Naive thymus-derived CD4-positive, alpha-beta T cell (primary cell): ENCODE results near the gene YPEL3. TPM values are rescaled to one million over a fixed set of nuclear protein-coding genes. Genes with fewer than 3 reads are reported as not detected.
A peak's percentile ranks its signal among the peaks of the same experiment; 100 is the strongest.

Source experiments
- ATAC-seq: fragments of 150-1000 bp; cut with Tn5 transposase; 2 replicates; pipeline ENCODE4 v1.10.0; 2021; ENCODE audit warnings: mild to moderate bottlenecking, moderate library complexity
- CTCF ChIA-PET: fragments of 350-600 bp; sonication (Branson Sonifier 250); formaldehyde crosslinking; loops from one replicate; lab custom pipeline; 2021; ENCODE audit warnings: antibody characterized with exemption; lab: Charles Lee
- POLR2A ChIA-PET: fragments of 350-600 bp; sonication (Branson Sonifier 250); formaldehyde crosslinking; loops from one replicate; lab custom pipeline; 2021; ENCODE audit warnings: antibody characterized with exemption, inconsistent platforms; lab: Charles Lee
- DNase-seq, 9 donors: peaks; one replicate each; pipeline versions ENCODE4 v3.0.0 to v3.0.0-alpha.2; 2020 to 2022; ENCODE audit warnings: mixed read lengths in 1 of 9
- H3K27ac ChIP-seq: one replicate; pipeline ENCODE4 v1.7.0; 2013; ENCODE audit warnings: mild to moderate bottlenecking, low read depth, low read length, moderate library complexity
- H3K27me3 ChIP-seq, 2 donors: one replicate each; pipeline ENCODE4 v1.7.0; 2013; ENCODE audit warnings: low read length in 2 of 2, mild to moderate bottlenecking in 2 of 2, moderate library complexity in 2 of 2; ENCODE audit not compliant: control insufficient read depth in 2 of 2, insufficient read depth in 2 of 2
- H3K36me3 ChIP-seq, 3 experiments: 1 replicate in 2 of 3; 2 replicates in 1 of 3; pipeline ENCODE4 v1.7.0; 2013; ENCODE audit warnings: low read length in 3 of 3, mild to moderate bottlenecking in 3 of 3, moderate library complexity in 1 of 3; ENCODE audit not compliant: insufficient read depth in 3 of 3, control insufficient read depth in 2 of 3
- H3K4me1 ChIP-seq, 2 donors: one replicate each; pipeline ENCODE4 v1.7.0; 2013; ENCODE audit warnings: low read length in 2 of 2, mild to moderate bottlenecking in 2 of 2, moderate library complexity in 1 of 2; ENCODE audit not compliant: control insufficient read depth in 2 of 2, insufficient read depth in 2 of 2
- H3K4me3 ChIP-seq: 2 replicates; pipeline ENCODE4 v1.7.0; 2013; ENCODE audit warnings: mild to moderate bottlenecking, low read length
- H3K9me3 ChIP-seq, 3 experiments: 1 replicate in 2 of 3; 2 replicates in 1 of 3; pipeline ENCODE4 v1.7.0; 2013; ENCODE audit warnings: low read length in 3 of 3; ENCODE audit not compliant: control insufficient read depth in 2 of 3
- H3K27ac Mint-ChIP-seq, 9 donors: one replicate each; pipeline ENCODE4 v1.8.0; 2020 to 2022; ENCODE audit warnings: mixed read lengths in 9 of 9, mild to moderate bottlenecking in 8 of 9, moderate library complexity in 5 of 9, inconsistent platforms in 2 of 9
- H3K27me3 Mint-ChIP-seq, 5 donors: one replicate each; pipeline ENCODE4 v1.8.0; 2021 to 2022; ENCODE audit warnings: mixed read lengths in 5 of 5, mild to moderate bottlenecking in 1 of 5
- H3K36me3 Mint-ChIP-seq, 5 donors: one replicate each; pipeline ENCODE4 v1.8.0; 2020 to 2022; ENCODE audit warnings: mixed read lengths in 5 of 5, mild to moderate bottlenecking in 3 of 5, inconsistent platforms in 1 of 5
- H3K4me1 Mint-ChIP-seq, 7 donors: one replicate each; pipeline ENCODE4 v1.8.0; 2020 to 2022; ENCODE audit warnings: mixed read lengths in 7 of 7, mild to moderate bottlenecking in 3 of 7, inconsistent platforms in 1 of 7
- H3K4me3 Mint-ChIP-seq, 10 donors: one replicate each; pipeline ENCODE4 v1.8.0; 2020 to 2022; ENCODE audit warnings: mild to moderate bottlenecking in 10 of 10, mixed read lengths in 10 of 10, moderate library complexity in 6 of 10, inconsistent platforms in 2 of 10
- H3K9me3 Mint-ChIP-seq, 11 donors: one replicate each; pipeline ENCODE4 v1.8.0; 2020 to 2022; ENCODE audit warnings: mixed read lengths in 11 of 11, mild to moderate bottlenecking in 4 of 11, inconsistent platforms in 1 of 11, moderate library complexity in 1 of 11
- intact Hi-C, 2 donors: fragments of 100-400 bp; cut with micrococcal nuclease; formaldehyde crosslinking; loops; one replicate each; pipeline ENCODE4 v1.15.1; 2023
- polyA plus RNA-seq, 2 donors: library from polyadenylated mRNA; unstranded; fragments of 300-500 nt; fragmentation: Illumina TruSeq; gene quantifications; one replicate each; pipeline ENCODE4 v1.2.3, GENCODE V29; 2021
- total RNA-seq, 6 experiments: library from RNA in 5 of 6; stranded (reverse) in 5 of 6; gene quantifications; 1 replicate in 5 of 6; 2 replicates in 1 of 6; pipeline ENCODE4 v1.2.3 and lab custom pipeline; 2021 to 2026

Gene YPEL3
- total RNA-seq = 100 to 1,000 TPM in 3 of 5 experiments, 10 to 100 TPM in 2; 50.5 to 260 (median 130) TPM
- 100 to 1,000 TPM; 242 to 308 TPM for polyA plus RNA-seq
- total RNA-seq (lab: John Stamatoyannopoulos, UW) = 54.8 reads per million, percentile 73 among the genes with 10 or more reads in this experiment

DNA sequence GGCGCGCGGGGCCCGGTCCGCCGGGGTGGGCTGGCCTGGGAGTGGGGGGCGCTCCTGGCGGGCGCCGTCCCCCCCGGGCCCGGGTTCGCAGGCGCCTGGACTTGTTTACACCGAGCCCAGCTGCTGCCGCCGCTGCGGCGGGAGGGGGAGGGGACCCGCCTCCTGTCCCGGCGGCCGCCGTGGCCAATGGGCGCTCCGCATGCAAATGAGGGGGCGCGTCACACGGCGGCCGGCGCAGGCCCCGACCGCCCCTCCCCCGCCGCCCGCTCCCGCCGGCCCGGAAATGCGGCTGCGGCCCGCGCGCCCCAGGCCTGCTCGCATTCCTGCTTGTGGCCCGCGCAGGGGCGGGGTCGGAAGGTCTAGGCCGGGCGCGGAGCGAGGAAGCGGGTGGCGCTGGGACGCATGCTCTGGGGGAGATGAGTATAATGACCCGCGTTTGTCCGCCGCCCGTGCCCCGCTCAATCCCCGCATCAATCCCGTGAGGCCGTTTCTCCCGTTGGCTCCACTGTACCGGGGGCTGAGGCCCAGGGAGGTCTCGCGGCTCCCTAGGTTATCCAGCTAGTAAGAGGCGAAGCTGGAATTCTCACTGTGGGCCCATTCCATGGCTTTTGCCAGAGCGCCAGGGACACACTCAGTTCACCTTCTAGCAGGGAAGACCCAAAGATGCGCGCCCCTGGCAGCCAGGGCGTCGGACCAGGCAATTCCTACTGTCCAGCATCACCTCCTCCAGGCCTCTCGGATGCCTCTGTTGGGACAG, at the start of gene YPEL3:
TSS of gene YPEL3 (minus strand) at position 109 of the 757 bp plus-strand sequence. CDS start 731 bp downstream, outside the sequence.
- peaks cover 4 to 12% (median 7%) of the 10 kb centered on the region in 3 experiments for H3K36me3 ChIP-seq
- intact Hi-C loops = loop anchor here (1.0 to 10.0 kb wide), 10 partner anchors 21 to 599 kb away; partner anchors contain the start of genes MAPK3 (in 2 of the 2), ALDOA (in 1 of the 2), CORO1A (in 1 of the 2) and FBRS (in 1 of the 2)
- peaks cover 4 to 27% (median 5%) of the 10 kb centered on the region in 3 experiments for H3K9me3 ChIP-seq
- no peaks in the 10 kb centered on the region for H3K27me3 ChIP-seq
- POLR2A ChIA-PET = interaction anchor here (0.9 to 10.4 kb wide), 7 partner anchors 10 to 322 kb away, joined by 3 to 216 read pairs (median 8); partner anchors contain the start of genes ALDOA, CORO1A and PPP4C
- H3K27ac ChIP-seq = peak within 1 kb of the TSS; percentile 78
- Mint-ChIP-seq H3K4me3 (peak within 1 kb of the TSS; percentile 80 to 96 (median 90)), H3K36me3 (peaks cover 8 to 43% (median 32%) of the 10 kb centered on the region in 5 donors), H3K9me3 (peaks cover 0 to 43% (median 23%) of the 10 kb centered on the region in 11 donors), H3K4me1 (peaks cover 27 to 46% (median 37%) of the 10 kb centered on the region in 7 donors), H3K27me3 (no peaks in the 10 kb centered on the region), H3K27ac (peak within 1 kb of the TSS; percentile 90 to 96 (median 94))
- ATAC-seq (peak; percentile 77), DNase-seq (peak; percentile 79 to 92 (median 88))
- H3K4me1 ChIP-seq = peaks cover 30 to 34% of the 10 kb centered on the region in 2 donors
- CTCF ChIA-PET = interaction anchor here (0.6 kb wide), 1 partner anchor 83 kb away, joined by 3 read pairs; no protein-coding TSS in a partner anchor
- peak within 1 kb of the TSS; percentile 76 for H3K4me3 ChIP-seq

DNA sequence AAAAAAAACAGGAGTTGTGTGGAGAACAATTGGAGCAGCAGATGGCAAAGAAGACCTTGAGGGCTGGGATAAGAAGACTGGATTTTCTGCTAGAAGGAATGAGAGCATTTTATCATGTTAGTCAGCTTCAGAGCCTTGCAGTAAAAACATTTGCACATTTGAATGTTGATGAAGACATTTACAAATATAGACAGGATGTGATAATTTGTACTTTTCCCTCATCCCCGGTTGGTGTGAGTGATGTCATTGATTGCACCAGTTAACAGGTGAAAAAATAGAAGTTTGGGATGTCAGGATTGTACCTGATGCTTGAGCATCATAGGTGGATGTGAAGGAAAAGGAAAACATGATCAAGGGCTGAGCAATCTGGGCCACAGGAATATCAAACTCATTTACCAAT, 49.6 kb upstream of the YPEL3 start:
- Histone ChIP-seq H3K27me3 (peaks cover 0 to 4% of the 10 kb centered on the region in 2 donors), H3K4me3 (no peak overlapping the region), H3K9me3 (peaks cover 0 to 8% (median 6%) of the 10 kb centered on the region in 3 experiments), H3K4me1 (peaks cover 0 to 6% of the 10 kb centered on the region in 2 donors), H3K27ac (no peak overlapping the region), H3K36me3 (no peaks in the 10 kb centered on the region)
- CTCF ChIA-PET = no interaction called here
- no peak for ATAC-seq
- Mint-ChIP-seq H3K27ac (peak overlapping the region in 2 of 9 donors; percentile 28 to 61), H3K9me3 (peaks cover 0 to 15% (median 6%) of the 10 kb centered on the region in 11 donors), H3K36me3 (peaks cover 3 to 6% (median 3%) of the 10 kb centered on the region in 5 donors), H3K4me3 (no peak overlapping the region), H3K4me1 (peaks cover 6 to 19% (median 12%) of the 10 kb centered on the region in 7 donors), H3K27me3 (no peaks in the 10 kb centered on the region)
- POLR2A ChIA-PET = interaction anchor here (0.8 to 1.4 kb wide), 3 partner anchors 11 to 80 kb away, joined by 3 to 6 read pairs (median 4); partner anchors contain the start of genes ALDOA and CORO1A
- intact Hi-C loops = no loop called here
- no peak for DNase-seq

DNA sequence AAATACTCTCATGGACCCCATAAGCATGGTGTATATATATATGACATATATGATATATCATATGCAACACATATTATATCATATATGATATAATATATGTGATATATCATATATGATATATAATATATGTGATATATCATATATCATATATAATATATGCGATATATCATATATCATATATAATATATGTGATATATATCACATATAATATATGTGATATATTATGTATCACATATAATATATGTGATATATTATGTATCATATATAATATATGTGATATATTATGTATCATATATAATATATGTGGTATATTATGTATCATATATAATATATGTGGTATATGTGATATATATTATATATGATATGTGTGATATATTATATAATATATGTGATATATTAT, 48.9 kb upstream of the YPEL3 start:
- H3K27ac Mint-ChIP-seq = no peak overlapping the region
- ChIA-PET POLR2A (interaction anchor here (0.8 to 1.4 kb wide), 2 partner anchors 11 to 38 kb away, joined by 3 to 6 read pairs; partner anchors contain the start of gene CORO1A), CTCF (no interaction called here)
- Histone ChIP-seq H3K27ac (no peak overlapping the region), H3K27me3 (peaks cover 0 to 4% of the 10 kb centered on the region in 2 donors), H3K4me1 (peaks cover 0 to 12% of the 10 kb centered on the region in 2 donors), H3K9me3 (peaks cover 0 to 8% (median 6%) of the 10 kb centered on the region in 3 experiments), H3K4me3 (no peak overlapping the region), H3K36me3 (no peaks in the 10 kb centered on the region)
- no peak overlapping the region for H3K4me3 Mint-ChIP-seq
- H3K27me3 Mint-ChIP-seq = no peaks in the 10 kb centered on the region
- H3K9me3 Mint-ChIP-seq = peaks cover 0 to 15% (median 6%) of the 10 kb centered on the region in 11 donors
- intact Hi-C loops = no loop called here
- H3K36me3 Mint-ChIP-seq = peaks cover 3 to 6% (median 3%) of the 10 kb centered on the region in 5 donors
- H3K4me1 Mint-ChIP-seq = peaks cover 12 to 23% (median 14%) of the 10 kb centered on the region in 7 donors
- DNase-seq (no peak), ATAC-seq (no peak)

DNA sequence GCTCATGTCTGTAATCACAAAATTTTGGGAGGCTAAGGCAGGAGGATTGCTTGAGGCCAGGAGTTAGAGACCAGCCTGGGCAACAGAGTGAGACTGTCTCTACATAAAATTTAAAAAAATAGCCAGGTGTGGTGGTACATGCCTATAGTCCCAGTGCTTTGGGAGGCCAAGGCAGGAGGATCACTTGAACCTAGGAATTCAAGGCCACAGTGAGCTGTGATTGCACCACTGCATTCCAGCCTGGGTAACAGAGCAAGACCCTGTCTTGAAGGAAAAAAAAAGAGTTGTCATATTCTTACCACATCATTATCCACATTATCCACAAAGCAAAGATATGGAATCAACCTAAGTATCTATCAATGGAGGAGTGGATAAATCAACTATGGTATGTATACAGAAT, 48.0 kb upstream of the YPEL3 start:
- no peak overlapping the region for H3K27ac Mint-ChIP-seq
- ATAC-seq (no peak), DNase-seq (no peak)
- intact Hi-C loops = no loop called here
- H3K27me3 Mint-ChIP-seq = no peaks in the 10 kb centered on the region
- H3K36me3 ChIP-seq = no peaks in the 10 kb centered on the region
- H3K36me3 Mint-ChIP-seq = peaks cover 0 to 2% (median 0%) of the 10 kb centered on the region in 5 donors
- H3K4me3 Mint-ChIP-seq = no peak overlapping the region
- H3K4me3 ChIP-seq = no peak overlapping the region
- H3K4me1 Mint-ChIP-seq = peaks cover 20 to 32% (median 21%) of the 10 kb centered on the region in 7 donors
- ChIA-PET CTCF (no interaction called here), POLR2A (no interaction called here)
- H3K9me3 Mint-ChIP-seq = peaks cover 0 to 7% (median 2%) of the 10 kb centered on the region in 11 donors
- H3K27ac ChIP-seq = no peak overlapping the region
- H3K4me1 ChIP-seq = peaks cover 0 to 21% of the 10 kb centered on the region in 2 donors
- H3K27me3 ChIP-seq = no peaks in the 10 kb centered on the region
- peaks cover 0 to 4% (median 3%) of the 10 kb centered on the region in 3 experiments for H3K9me3 ChIP-seq

DNA sequence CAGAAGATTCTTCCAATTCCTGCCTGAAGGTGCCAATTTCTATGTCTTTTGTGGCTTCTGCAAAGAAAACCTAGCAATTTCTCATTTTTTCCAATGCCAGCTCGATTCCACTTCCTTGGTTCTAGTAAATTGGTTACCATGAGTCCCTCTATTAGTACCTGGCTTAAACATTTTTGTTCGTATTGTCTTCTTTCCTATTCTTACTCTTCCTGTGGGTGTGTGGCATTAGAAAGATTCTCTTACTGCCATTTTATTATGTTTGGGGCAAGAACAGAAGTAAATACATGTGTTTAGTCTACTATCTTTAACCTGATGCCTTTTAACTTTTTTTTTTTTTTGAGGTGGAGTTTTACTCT, 47.3 kb upstream of the YPEL3 start:
- H3K4me1 Mint-ChIP-seq = peaks cover 21 to 33% (median 24%) of the 10 kb centered on the region in 7 donors
- peaks cover 0 to 23% of the 10 kb centered on the region in 2 donors for H3K4me1 ChIP-seq
- DNase-seq (no peak), ATAC-seq (no peak)
- ChIA-PET POLR2A (interaction anchor here (0.6 to 2.2 kb wide), 5 partner anchors 15 to 94 kb away, joined by 3 to 23 read pairs (median 3); partner anchors contain the start of genes CORO1A and TBX6), CTCF (interaction anchor here (0.6 to 1.1 kb wide), 5 partner anchors 40 to 266 kb away, joined by 3 to 4 read pairs (median 3); partner anchors contain the start of gene CORO1A)
- H3K4me3 Mint-ChIP-seq = peak overlapping the region in 1 of 10 donors; percentile 0
- intact Hi-C loops = loop anchor here in 1 of 2 donors (1.0 kb wide), 1 partner anchor 40 kb away; the partner anchor contains the start of gene CORO1A
- peaks cover 0 to 2% (median 0%) of the 10 kb centered on the region in 11 donors for H3K9me3 Mint-ChIP-seq
- H3K27me3 ChIP-seq = no peaks in the 10 kb centered on the region
- no peaks in the 10 kb centered on the region for H3K36me3 ChIP-seq
- peaks cover 0 to 2% (median 0%) of the 10 kb centered on the region in 5 donors for H3K36me3 Mint-ChIP-seq
- H3K27ac Mint-ChIP-seq = peak overlapping the region; percentile 2 to 79 (median 32)
- no peaks in the 10 kb centered on the region for H3K27me3 Mint-ChIP-seq
- no peak overlapping the region for H3K4me3 ChIP-seq
- no peaks in the 10 kb centered on the region for H3K9me3 ChIP-seq
- H3K27ac ChIP-seq = no peak overlapping the region
